Urinary bladder (tissue), 4 donors: ENCODE measurements around the gene TIMM50. TPM values are rescaled to one million over a fixed set of nuclear protein-coding genes. Genes with fewer than 3 reads are reported as not detected.
"Not testable (repeated sequence)": the region's sequence is repeated elsewhere in the genome, so short reads cannot be mapped to it uniquely, and the experiment has no call there.

Experiments used
- DNase-seq: peaks from one replicate; pipeline ENCODE4 v3.0.0-alpha.2; 2015; ENCODE audit errors: extremely low spot score
- H3K27ac ChIP-seq: one replicate; pipeline ENCODE4 v1.5.1; 2013; ENCODE audit warnings: low read depth, mild to moderate bottlenecking, moderate library complexity
- H3K36me3 ChIP-seq: one replicate; pipeline ENCODE4 v1.6.1; 2013; ENCODE audit warnings: mild to moderate bottlenecking, moderate library complexity; ENCODE audit not compliant: insufficient read depth
- H3K4me1 ChIP-seq: one replicate; pipeline ENCODE4 v1.6.1; 2013; ENCODE audit warnings: mild to moderate bottlenecking, moderate library complexity; ENCODE audit not compliant: insufficient read depth
- H3K4me3 ChIP-seq: one replicate; pipeline ENCODE4 v1.5.1; 2013; ENCODE audit warnings: low read depth, low read length
- WGBS: extraction: QIAGEN DNeasy Blood & Tissue Kit; methylation state at CpG from one replicate; pipeline ENCODE4 v1.1.7; 2013; 5-methylcytosine and 5-hydroxymethylcytosine counted together
- polyA plus RNA-seq: library from polyadenylated mRNA; stranded (reverse); fragments of 200-250 nt; gene quantifications from one replicate; pipeline ENCODE4 v1.2.3, GENCODE V29; 2013
- total RNA-seq: library from RNA; depleted of rRNA; stranded (reverse); fragments of >200 nt; gene quantifications from one replicate; pipeline ENCODE4 v1.2.3, GENCODE V29; 2014
- donor health status: healthy with polysubstance abuse.
- donor health status: healthy.

The TIMM50 gene
- total and polyA plus RNA-seq, 2 donors, result 24.0 to 52.1 TPM

DNA sequence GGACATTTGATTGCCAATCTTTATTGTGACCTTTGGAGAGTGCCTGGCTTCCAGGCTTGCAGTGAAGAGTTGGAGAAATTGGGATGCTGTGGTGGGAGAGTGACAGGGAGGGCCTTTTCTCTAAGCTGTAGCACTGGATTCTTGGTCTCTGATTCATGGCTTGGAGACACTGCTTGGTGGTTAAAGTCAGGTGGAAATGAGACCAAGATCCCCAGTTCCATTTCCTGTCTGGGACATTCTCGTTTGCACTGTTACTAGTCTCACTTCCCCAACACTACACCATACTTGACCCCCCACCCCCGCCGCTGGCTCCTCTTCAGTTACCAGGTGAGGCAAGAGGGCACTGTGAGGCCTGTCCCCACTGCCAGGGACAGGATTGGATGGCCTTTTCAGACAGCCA is 32.4 kb upstream of the TIMM50 start:
- Histone ChIP-seq H3K4me1 (peaks cover 5% of the 10 kb centered on the region), H3K27ac (no peak overlapping the region), H3K4me3 (no peak overlapping the region), H3K36me3 (no peaks in the 10 kb centered on the region)
- no peak for DNase-seq
- WGBS, result 72% methylated on average over 3 of the region's 3 CpGs

DNA sequence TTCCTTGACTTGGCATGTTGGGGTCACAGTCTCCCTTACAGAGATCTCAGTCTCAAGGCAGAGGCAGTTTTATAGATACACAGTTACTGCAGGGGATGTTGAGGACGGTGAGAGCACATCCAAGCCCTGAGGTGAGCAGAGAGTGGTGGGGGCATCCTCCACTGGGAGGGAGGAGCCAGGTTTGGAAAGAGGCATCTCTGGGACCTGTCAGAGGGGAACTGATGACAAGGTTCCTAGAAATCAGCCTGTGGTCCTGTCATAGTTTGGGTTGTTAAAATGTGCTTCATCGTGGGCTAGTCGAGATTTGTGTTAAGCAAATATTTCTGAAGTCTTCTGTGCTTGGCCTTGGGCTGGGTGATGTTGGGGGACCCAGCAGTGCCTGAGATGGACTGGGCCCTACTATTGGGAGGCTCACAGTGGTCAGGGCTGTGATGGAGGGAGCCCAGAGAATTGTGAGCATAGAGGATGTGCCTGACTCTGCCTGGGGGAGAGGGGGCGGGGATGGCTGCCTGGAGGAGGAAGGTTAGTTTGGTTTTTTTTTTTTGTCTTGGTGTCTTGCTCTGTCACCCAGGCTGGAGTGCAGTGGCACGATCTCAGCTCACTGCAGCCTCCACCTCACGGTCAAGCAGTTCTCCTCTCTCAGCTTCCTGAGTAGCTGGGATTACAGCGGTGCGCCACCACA is 31.4 kb upstream of the TIMM50 start:
- Histone ChIP-seq H3K4me3 (no peak overlapping the region), H3K27ac (no peak overlapping the region), H3K36me3 (no peaks in the 10 kb centered on the region), H3K4me1 (peaks cover 5% of the 10 kb centered on the region)
- 75% methylated on average over 8 of the region's 8 CpGs for WGBS
- DNase-seq, result no peak

DNA sequence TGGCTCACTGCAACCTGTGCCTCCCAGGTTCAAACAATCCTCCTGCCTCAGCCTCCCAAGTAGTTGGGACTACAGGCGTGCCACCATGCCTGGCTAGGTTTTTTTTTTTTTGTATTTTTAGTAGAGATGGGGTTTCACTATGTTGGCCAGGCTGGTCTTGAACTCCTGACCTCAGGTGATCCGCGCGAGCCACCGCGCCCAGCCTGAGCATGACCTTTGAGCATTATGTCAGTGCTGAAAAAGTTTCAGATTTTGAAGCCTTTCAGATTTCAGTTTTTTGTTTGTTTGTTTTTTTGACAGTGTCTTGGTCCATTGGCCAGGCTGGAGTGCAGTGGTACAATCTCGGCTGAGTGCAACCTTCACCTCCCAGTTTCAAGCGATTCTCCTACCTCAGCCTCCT is 29.4 kb upstream of the TIMM50 start:
- 95% methylated on average over 8 of the region's 8 CpGs for WGBS
- H3K4me1 ChIP-seq, H3K4me3 ChIP-seq, H3K27ac ChIP-seq, DNase-seq, H3K36me3 ChIP-seq: not testable (repeated sequence)

- Histone ChIP-seq H3K36me3 (peaks cover 9% of the 10 kb centered on the region), H3K4me1 (no peaks in the 10 kb centered on the region), H3K27ac (no peak overlapping the region), H3K4me3 (no peak overlapping the region)
- no peak for DNase-seq
- 91% methylated on average over 3 of the region's 3 CpGs for WGBS
These were observed 17.2 kb upstream of the TIMM50 start for GRCh38 chr19:39463403-39463802.

DNA sequence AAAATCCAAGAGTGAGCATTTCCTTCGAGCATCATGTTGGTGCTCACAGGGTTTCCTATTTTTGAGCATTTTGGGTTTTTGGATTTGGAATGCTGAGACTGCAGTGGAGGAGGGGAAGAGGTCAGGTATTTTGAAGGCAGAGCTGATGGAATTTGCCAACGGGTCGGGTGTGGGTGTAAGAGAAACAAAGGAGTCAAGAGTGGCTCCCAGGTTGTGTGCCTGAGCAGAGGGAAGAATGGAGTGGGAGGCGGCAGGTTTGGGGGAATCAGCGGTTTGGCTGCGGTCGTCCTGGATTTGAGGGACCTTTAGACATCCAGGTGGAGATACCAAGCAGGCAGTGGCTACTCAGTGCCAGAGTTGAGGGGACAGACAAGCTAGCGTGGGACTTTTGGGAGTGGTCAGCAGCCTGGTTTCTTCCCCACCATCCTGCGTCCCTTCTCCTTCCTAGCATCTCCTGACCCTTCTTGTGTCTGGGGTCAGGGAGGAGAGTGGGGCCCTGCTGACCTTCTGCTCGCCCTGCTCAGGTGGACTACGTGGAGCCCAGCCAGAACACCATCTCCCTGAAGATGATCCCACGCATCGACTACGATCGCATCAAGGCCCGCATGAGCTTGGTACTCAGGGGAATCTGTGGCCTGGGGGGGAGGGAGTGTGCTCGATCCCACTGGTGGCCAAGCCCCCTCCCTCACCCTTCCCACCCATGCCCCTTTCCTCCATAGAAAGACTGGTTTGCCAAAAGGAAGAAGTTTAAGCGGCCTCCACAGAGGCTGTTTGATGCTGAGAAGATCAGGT is 14.5 kb upstream of the TIMM50 start:
- WGBS, result 94% methylated on average over 18 of the region's 18 CpGs
- no peak overlapping the region for H3K4me3 ChIP-seq
- peaks cover 10% of the 10 kb centered on the region for H3K36me3 ChIP-seq

DNA sequence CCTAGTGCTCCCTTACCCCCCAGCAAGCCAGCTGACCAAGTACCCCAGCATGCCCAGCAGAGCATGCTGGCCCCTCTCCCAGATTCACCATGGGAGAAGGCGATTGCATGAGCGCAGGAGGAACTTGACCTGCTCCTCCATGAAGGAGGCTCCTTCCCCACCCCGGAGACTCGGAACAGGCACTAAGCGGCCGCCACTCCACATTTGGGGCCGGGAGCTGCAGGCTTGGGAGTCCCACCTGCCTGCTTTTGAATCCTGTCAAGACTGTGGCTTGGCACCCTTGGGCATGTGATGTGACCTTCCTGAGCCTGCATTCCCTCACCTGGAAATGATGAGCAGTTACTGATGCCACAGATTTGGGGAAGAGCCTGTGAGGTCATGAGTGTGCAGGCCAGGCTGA is 12.7 kb upstream of the TIMM50 start:
- WGBS, result 93% methylated on average over 7 of the region's 7 CpGs
- Histone ChIP-seq H3K27ac (no peak overlapping the region), H3K36me3 (peaks cover 13% of the 10 kb centered on the region), H3K4me3 (no peak overlapping the region), H3K4me1 (no peaks in the 10 kb centered on the region)
- no peak for DNase-seq

More for the DNA sequence above, 14.5 kb upstream of the TIMM50 start:
- H3K27ac ChIP-seq, result no peak overlapping the region
- no peaks in the 10 kb centered on the region for H3K4me1 ChIP-seq
- DNase-seq, result no peak

- H3K27ac ChIP-seq, result no peak overlapping the region
These were observed 11.6 kb upstream of the TIMM50 start for GRCh38 chr19:39469036-39469435.

DNA sequence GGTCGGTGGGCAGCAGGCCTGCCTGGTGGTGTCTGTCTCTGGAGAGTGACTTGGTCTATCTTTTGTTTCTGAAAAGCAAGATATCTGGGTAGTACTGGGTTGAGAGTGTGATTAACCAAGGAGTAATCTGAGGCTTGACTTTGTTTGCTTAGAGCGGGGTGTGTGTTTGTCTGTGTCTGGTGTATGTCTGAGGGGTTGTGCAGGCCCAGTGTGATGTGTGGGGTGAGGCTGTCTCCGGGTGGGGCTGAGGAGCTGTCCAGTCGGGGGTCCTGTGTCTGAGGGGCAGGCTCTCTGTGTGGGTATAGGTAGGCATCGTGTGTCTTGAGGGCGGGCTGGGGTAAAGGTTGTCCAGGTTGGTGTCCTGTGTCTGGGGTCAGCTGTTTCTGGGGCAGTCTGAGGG is 11.1 kb upstream of the TIMM50 start:
- DNase-seq, result no peak
- Histone ChIP-seq H3K4me3 (no peak overlapping the region), H3K36me3 (peaks cover 11% of the 10 kb centered on the region), H3K4me1 (no peaks in the 10 kb centered on the region), H3K27ac (no peak overlapping the region)
- whole genome bisulfite sequencing, result 90% methylated on average over 6 of the region's 6 CpGs

More at GRCh38 chr19:39469036-39469435, 11.6 kb upstream of the TIMM50 start:
- WGBS, result 89% methylated on average over 11 of the region's 11 CpGs
- Histone ChIP-seq H3K4me1 (no peaks in the 10 kb centered on the region), H3K36me3 (peaks cover 13% of the 10 kb centered on the region), H3K4me3 (no peak overlapping the region)
- no peak for DNase-seq

DNA sequence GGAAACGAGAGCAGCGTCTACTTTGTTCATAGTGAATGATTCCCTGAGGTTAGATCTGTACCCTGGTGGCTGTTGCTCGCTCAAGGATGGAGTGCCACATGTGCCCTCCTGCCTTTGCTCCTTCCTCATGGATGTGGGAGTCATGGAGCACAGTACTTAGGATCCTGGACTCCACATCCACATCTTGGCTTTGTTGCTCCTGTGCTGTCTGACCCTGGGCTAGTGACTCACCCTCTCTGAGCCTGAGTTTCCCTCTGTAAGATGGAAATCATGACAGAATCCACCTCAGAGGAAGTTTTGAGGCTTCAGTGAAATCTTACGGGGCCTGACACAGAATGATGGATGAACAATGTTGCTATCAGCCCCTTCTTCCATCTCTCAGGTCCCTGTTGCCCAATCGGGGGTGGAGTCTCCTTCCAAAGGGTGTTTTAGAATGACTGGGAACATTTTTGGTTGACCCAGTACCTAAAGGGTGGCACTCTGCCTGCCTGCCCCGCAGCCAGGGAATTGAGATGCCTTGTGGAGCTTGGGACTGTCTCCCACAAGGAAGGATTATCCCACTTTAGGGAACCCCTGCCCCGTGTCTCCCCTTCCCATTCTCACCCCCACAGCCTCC is 9.8 kb upstream of the TIMM50 start:
- Histone ChIP-seq H3K27ac (no peak overlapping the region), H3K36me3 (peaks cover 5% of the 10 kb centered on the region), H3K4me1 (no peaks in the 10 kb centered on the region), H3K4me3 (no peak overlapping the region)
- DNase-seq, result no peak
- 72% methylated on average over 7 of the region's 7 CpGs for WGBS

- Histone ChIP-seq H3K36me3 (peaks cover 5% of the 10 kb centered on the region), H3K27ac (no peak overlapping the region), H3K4me3 (no peak overlapping the region), H3K4me1 (no peaks in the 10 kb centered on the region)
- WGBS, result 91% methylated on average over 8 of the region's 8 CpGs
- no peak for DNase-seq
These were observed 8.7 kb upstream of the TIMM50 start for GRCh38 chr19:39471756-39472536.

DNA sequence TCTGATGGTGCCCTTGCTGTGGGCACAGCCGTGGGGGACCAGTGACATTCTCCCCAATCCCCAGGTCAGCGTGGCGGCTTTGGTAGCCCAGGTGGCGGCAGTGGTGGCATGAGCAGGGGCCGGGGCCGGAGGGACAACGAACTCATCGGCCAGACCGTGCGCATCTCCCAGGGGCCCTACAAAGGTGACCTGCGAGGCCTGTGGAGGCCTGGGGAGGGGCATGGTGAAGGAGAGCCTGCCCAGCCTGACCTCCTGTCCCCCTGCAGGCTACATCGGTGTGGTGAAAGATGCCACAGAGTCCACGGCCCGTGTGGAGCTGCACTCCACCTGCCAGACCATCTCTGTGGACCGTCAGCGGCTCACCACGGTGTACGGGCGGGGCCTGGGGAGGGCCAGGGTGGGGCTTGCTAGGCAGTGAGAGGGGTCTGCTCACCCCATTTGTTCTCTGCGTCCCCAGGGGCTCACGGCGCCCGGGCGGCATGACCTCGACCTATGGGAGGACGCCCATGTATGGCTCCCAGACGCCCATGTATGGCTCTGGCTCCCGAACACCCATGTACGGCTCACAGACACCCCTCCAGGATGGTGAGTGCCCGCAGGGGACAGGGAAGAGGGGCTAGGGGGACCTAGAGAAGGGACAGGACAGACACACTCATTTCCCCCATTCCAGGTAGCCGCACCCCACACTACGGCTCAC is 7.7 kb upstream of the TIMM50 start:
- H3K36me3 ChIP-seq, result peaks cover 5% of the 10 kb centered on the region
- H3K4me3 ChIP-seq, result no peak overlapping the region
- DNase-seq, result no peak
- 91% methylated on average over 32 of the region's 32 CpGs for WGBS
- H3K4me1 ChIP-seq, result no peaks in the 10 kb centered on the region
- H3K27ac ChIP-seq, result no peak overlapping the region

GRCh38 chr19:39473443-39473960 is 7.1 kb upstream of the TIMM50 start:
- H3K36me3 ChIP-seq, result peaks cover 5% of the 10 kb centered on the region
- WGBS, result 83% methylated on average over 11 of the region's 11 CpGs
- DNase-seq, result no peak
- H3K27ac ChIP-seq, result no peak overlapping the region
- H3K4me1 ChIP-seq, result no peaks in the 10 kb centered on the region
- no peak overlapping the region for H3K4me3 ChIP-seq

DNA sequence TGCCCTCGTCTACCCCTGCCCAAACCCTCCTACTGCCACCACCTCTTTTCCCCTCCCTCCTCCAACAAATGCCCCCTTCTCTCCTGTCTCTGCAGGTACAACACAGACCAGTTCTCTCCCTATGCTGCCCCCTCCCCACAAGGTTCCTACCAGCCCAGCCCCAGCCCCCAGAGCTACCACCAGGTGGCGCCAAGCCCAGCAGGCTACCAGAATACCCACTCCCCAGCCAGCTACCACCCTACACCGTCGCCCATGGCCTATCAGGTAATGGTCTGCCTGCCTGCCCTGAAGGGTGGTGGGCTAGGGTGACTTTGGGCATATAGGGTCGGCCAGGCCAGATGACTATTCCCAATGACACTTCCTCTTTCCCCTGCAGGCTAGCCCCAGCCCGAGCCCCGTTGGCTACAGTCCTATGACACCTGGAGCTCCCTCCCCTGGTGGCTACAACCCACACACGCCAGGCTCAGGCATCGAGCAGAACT is 6.5 kb upstream of the TIMM50 start:
- no peak for DNase-seq
- WGBS, result 47% methylated on average over 9 of the region's 9 CpGs
- H3K27ac ChIP-seq, result no peak overlapping the region
- peaks cover 5% of the 10 kb centered on the region for H3K36me3 ChIP-seq
- no peaks in the 10 kb centered on the region for H3K4me1 ChIP-seq
- H3K4me3 ChIP-seq, result no peak overlapping the region
